K562 (cell line): ENCODE data around the gene ALG14. TPM values are rescaled to one million over a fixed set of nuclear protein-coding genes. Genes with fewer than 3 reads are reported as not detected.

Source experiments
- E2F4 ChIP-seq: sonication (generic); formaldehyde crosslinking; IDR thresholded peaks from 2 replicates; pipeline ENCODE4 v1.8.0; 2022; ENCODE audit warnings: mild to moderate bottlenecking, low read depth, missing genetic modification reagents
- FOXA1 ChIP-seq: fragments of 450-650 bp; IDR thresholded peaks from 2 replicates; pipeline ENCODE4 v1.6.1; 2016; ENCODE audit warnings: mild to moderate bottlenecking, borderline replicate concordance
- MCM3 ChIP-seq: fragments of 450-650 bp; IDR thresholded peaks from 2 replicates; pipeline ENCODE4 v1.6.1; 2016
- MYC ChIP-seq, 2 experiments: fragments of 250-450 bp in 1 of 2; sonication (Bioruptor Pico) in 1 of 2; IDR thresholded peaks; 2 replicates each; pipeline versions ENCODE4 v1.5.1 to v1.6.1; 2012 to 2021; ENCODE audit warnings: low read depth in 2 of 2, borderline replicate concordance in 1 of 2, improper control_type of control experiment in 1 of 2, low read length in 1 of 2, mild to moderate bottlenecking in 1 of 2, moderate library complexity in 1 of 2
- POLR2A ChIP-seq: fragments of 450-650 bp; conservative IDR thresholded peaks from 2 replicates; pipeline ENCODE4 v1.6.1; 2016
- RBBP5 ChIP-seq: fragments of 200-600 bp; sonication (generic); IDR thresholded peaks from 2 replicates; pipeline ENCODE4 v1.6.1; 2012; ENCODE audit warnings: borderline replicate concordance, mild to moderate bottlenecking, low read length, control low read depth, inconsistent platforms; ENCODE audit not compliant: insufficient read depth, poor library complexity, severe bottlenecking
- RBM17 ChIP-seq: fragments of 200-400 bp; formaldehyde crosslinking; IDR thresholded peaks from 2 replicates; pipeline ENCODE4 v1.6.1; 2017; ENCODE audit warnings: low read depth, mild to moderate bottlenecking, low read length, borderline replicate concordance
- TAF1 ChIP-seq: IDR thresholded peaks from 2 replicates; pipeline ENCODE4 v1.6.1; 2011; ENCODE audit warnings: mild to moderate bottlenecking, low read length, moderate library complexity; ENCODE audit not compliant: insufficient read depth, control insufficient read depth, severe bottlenecking; ENCODE audit errors: extremely low read depth
- ZKSCAN3 ChIP-seq: fragments of 250-450 bp; sonication (Bioruptor Pico); IDR thresholded peaks from 2 replicates; pipeline ENCODE4 v1.4.0; 2020
- ZMIZ1 ChIP-seq, 2 experiments: fragments of 150-350 bp in 1 of 2; IDR thresholded peaks; 2 replicates each; pipeline ENCODE4 v1.6.1; 2012 to 2016; ENCODE audit warnings: low read depth in 2 of 2, low read length in 2 of 2, mild to moderate bottlenecking in 1 of 2, moderate library complexity in 1 of 2
- ZNF184 ChIP-seq: sonication (generic); formaldehyde crosslinking; IDR thresholded peaks from 2 replicates; pipeline ENCODE4 v1.5.0; 2020; ENCODE audit warnings: missing genetic modification reagents
- polyA plus RNA-seq, 8 experiments: library from polyadenylated mRNA; depleted of rRNA in 4 of 8; stranded (reverse) in 5 of 8; unstranded in 3 of 8; fragments of >200 nt; fragmentation: Nextera tagmentation in 2 of 8; fragmentation: Illumina TruSeq in 1 of 8; extraction: Ambion mirVana in 2 of 8; extraction: Trizol in 1 of 8; gene quantifications; 2 replicates each; pipeline versions ENCODE4 v1.2.1 to v1.2.3, GENCODE V29; 2011 to 2014; ENCODE audit warnings: inconsistent platforms in 1 of 8, missing spikeins in 1 of 8
- total RNA-seq, 7 experiments: library from RNA; depleted of rRNA in 6 of 7; stranded (reverse); fragments of >200 nt in 6 of 7; fragmentation: Illumina TruSeq in 2 of 7; extraction: Trizol in 2 of 7; gene quantifications; 2 replicates each; pipeline versions ENCODE4 v1.2.1 to v1.2.3, GENCODE V29; 2011 to 2021; ENCODE audit warnings: low replicate concordance in 1 of 7
- TF ChIP-seq, protein P1 (sequence below): sonication (generic); formaldehyde crosslinking; IDR thresholded peaks from 2 replicates; pipeline ENCODE4 v1.8.0; 2022; ENCODE audit warnings: mild to moderate bottlenecking, missing genetic modification reagents

ALG14 gene
- total and polyA plus RNA-seq, 9 of the 15 experiments (the other 6 are each of a cell fraction or from before 2014, with no cell fraction given), result 2.8 to 16.2 (median 4.9) TPM

DNA sequence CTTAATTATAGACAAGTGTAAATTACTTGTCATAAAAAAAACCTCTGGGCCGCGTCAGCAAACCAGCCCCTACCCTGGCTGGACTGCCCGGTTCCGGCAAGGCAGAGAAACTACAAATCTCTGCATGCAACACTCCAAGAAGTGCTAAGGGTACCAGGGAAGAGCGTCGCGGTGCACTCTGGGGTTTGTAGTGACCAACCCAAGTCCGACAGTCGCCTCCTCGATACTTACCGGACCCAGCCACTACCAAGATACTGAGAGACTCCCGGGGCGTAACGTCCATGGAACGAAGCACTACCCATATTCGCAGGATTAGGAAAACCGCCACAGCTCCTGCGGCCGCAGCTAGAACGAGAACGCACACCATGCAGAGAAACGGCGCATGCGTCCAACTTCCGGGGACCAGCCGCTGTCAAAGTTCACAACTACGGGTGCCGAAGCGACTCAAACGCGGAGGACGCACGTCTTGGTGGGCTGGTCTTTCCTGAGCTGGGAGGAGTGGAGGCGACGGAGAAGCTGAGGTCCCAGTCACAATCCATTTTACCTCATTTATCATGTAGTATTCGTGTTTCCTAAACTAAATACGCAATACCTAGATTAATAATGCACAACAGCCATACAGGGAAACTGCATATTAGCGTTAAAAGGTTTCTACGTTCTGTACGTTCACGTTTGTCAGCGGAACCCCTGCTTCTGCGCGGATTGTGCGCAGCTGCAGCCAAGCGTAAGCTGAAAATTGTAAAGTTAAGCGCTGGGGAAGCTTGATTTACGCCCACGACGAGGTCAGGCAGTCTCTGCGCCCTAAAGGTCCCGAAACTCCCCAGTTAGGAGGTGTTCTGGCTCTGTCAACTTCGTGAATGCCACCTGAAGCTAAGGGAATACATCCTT is at the start of gene ALG14 (continued):
- no peak for TF ChIP-seq ZMIZ1 (IDR thresholded peaks at IDR 0.05; ENCODE audit: low read depth in 2 of 2, low read length in 2 of 2)
- TF ChIP-seq FOXA1, result no peak
- no peak for TF ChIP-seq E2F4 (CRISPR knock-in tag)
- no peak for TF ChIP-seq RBM17
- TF ChIP-seq TAF1, result peak; percentile 41
- TF ChIP-seq MCM3, result no peak
- no peak for TF ChIP-seq ZKSCAN3 (CRISPR knock-in tag)
- TF ChIP-seq RBBP5, result peak; percentile 97
- peak; percentile 87 for TF ChIP-seq MYC (IDR thresholded peaks at IDR 0.05; ENCODE audit: low read depth, low read length)
- no peak for TF ChIP-seq MYC (CRISPR knock-in tag; IDR thresholded peaks at IDR 0.05; ENCODE audit: borderline replicate concordance, low read depth)
- TF ChIP-seq POLR2A, result peak; percentile 83
- no peak for TF ChIP-seq ZNF184 (CRISPR knock-in tag)
- TF ChIP-seq, protein P1, sequence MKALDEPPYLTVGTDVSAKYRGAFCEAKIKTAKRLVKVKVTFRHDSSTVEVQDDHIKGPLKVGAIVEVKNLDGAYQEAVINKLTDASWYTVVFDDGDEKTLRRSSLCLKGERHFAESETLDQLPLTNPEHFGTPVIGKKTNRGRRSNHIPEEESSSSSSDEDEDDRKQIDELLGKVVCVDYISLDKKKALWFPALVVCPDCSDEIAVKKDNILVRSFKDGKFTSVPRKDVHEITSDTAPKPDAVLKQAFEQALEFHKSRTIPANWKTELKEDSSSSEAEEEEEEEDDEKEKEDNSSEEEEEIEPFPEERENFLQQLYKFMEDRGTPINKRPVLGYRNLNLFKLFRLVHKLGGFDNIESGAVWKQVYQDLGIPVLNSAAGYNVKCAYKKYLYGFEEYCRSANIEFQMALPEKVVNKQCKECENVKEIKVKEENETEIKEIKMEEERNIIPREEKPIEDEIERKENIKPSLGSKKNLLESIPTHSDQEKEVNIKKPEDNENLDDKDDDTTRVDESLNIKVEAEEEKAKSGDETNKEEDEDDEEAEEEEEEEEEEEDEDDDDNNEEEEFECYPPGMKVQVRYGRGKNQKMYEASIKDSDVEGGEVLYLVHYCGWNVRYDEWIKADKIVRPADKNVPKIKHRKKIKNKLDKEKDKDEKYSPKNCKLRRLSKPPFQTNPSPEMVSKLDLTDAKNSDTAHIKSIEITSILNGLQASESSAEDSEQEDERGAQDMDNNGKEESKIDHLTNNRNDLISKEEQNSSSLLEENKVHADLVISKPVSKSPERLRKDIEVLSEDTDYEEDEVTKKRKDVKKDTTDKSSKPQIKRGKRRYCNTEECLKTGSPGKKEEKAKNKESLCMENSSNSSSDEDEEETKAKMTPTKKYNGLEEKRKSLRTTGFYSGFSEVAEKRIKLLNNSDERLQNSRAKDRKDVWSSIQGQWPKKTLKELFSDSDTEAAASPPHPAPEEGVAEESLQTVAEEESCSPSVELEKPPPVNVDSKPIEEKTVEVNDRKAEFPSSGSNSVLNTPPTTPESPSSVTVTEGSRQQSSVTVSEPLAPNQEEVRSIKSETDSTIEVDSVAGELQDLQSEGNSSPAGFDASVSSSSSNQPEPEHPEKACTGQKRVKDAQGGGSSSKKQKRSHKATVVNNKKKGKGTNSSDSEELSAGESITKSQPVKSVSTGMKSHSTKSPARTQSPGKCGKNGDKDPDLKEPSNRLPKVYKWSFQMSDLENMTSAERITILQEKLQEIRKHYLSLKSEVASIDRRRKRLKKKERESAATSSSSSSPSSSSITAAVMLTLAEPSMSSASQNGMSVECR (CRISPR knock-in tag), result peak; percentile 86
